HG03045 (cell line): ENCODE measurements around the gene ZGPAT.

Experiments used
- ATAC-seq: cut with Tn5 transposase; IDR thresholded peaks from one replicate; pipeline ENCODE4 v1.9.1; 2021; ENCODE audit warnings: mild to moderate bottlenecking, moderate library complexity; ENCODE audit not compliant: unreplicated experiment

ZGPAT gene

DNA sequence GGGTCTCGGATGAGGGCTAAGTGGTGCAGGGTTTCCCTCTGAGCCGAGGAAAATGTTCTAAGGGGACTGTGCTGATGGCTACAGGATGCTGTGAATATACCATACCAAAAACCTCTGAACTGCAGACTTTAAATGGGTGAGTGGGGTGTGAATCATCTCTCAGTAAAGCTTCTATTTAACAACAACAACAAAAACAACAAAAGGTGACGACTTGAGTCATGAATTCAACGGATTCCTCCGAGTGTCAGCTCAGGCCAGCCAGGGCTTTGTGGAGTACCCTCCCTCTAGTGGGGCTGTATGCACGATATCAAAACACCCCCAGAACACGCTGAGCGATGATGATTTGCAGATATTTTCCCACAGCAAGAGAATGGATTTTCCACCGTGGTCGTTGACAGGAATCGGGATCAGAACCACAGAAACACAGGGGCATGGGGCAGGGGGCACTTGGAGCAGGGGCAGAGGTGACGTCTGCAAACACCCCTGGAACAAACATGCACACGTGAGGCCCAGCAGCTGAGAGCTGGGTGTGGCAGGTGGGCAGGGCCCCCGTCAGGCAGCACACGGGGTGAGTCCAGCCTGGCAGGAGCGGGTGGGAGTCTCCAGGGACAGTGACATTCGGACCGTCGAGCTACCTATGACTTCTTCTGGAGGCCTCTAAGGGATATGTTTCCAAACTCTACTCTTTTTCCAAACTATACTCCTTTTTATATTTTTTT is 70.4 kb downstream of the ZGPAT start:
- ATAC-seq, result no peak

DNA sequence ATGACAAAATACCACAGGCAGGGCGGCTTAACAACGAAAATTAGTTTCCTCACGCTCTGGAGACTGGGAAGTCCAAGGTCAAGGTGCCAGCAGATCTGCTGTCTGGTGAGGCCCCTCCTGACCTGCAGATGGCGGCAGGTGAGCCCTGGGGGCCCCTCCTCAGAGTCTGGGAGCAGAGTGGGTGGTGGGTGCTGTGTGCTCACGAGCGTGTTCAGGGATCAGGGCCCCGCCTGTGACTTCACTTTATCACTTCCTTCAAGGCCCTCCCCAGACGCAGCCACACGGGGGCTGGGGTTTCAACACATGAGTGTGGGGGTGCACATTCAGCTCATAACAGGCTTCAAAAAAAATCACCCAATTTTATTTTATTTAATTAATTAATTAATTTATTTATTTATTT is 71.0 kb downstream of the ZGPAT start:
- no peak for ATAC-seq

DNA sequence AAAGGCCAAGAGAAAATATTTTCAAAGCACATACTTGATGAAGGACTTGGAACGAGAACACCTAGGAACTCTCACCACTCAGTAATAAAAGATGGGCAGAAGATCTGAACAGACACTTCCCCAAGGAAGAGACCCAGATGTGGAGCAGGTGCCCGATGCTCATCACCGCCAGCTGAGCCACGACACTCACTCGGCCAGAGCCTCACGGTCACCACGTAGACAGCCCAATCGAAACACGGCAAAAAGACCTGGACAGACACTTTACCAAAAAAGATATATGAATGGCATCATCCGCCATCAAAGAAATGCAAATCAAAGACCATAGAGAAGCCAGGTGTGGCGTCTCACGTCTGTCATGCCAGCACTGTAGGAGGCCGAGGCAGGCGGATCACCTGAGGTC is 73.3 kb downstream of the ZGPAT start:
- no peak for ATAC-seq

DNA sequence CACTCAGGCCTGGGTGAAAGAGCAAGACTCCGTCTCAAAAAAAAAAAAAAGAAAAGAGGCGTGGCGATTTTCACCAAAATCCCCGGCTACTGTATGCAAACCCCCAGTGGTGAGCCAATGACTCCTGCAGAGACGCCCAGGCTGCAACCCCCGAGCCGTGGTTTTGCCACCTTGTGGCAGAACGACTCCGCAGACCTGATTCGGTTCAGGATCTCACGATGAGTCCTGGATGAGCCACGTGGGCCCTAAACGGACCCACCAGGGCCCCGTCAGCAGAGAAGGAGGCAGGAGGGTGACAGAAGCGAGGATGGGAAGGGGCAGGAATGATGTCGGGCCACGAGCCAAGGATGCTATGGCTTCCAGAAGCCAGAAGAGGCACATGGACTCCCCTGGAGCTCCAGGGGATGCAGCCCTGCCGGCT is 74.2 kb downstream of the ZGPAT start:
- ATAC-seq, result no peak

DNA sequence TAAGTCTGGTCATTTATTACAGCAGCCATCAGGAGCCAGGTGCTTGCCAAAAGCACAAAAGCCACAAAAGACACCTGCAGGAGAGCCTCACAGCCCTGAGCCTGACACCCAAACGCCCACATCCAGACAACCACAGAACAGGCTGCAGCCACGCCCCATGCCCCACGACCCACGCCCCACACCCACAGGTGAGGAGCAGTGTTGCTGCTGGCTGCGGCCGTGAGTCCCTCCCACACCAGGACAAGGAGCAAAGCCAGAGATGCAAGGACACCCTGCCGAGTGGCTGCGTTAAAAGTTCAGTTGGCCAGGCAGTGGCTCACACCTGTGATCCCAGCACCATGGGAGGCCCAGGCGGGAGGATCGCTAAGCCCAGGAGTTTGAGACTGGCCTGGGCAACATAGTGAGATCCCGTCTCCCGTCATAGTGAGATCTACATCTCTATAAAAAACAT is 74.7 kb downstream of the ZGPAT start:
- ATAC-seq, result no peak

DNA sequence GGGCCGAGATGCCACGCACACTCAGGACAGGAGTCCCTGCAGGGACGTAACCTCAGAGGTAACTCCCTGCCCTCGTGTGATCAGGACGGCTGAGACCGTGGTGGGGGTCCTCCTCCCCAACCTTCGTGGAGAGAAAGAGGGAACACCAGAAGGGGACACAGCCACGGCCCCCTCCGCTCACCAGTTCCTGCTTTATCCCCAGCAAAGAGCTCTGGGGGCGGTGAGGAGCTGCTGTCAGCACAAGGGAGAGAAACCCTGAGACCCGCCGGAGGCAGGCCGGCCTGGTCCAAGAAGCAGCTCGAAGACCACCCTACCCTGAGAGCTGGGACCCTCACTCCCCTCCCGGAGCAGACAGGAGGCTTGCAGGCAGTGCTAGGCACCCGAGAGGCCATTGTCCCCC is 76.1 kb downstream of the ZGPAT start:
- no peak for ATAC-seq

DNA sequence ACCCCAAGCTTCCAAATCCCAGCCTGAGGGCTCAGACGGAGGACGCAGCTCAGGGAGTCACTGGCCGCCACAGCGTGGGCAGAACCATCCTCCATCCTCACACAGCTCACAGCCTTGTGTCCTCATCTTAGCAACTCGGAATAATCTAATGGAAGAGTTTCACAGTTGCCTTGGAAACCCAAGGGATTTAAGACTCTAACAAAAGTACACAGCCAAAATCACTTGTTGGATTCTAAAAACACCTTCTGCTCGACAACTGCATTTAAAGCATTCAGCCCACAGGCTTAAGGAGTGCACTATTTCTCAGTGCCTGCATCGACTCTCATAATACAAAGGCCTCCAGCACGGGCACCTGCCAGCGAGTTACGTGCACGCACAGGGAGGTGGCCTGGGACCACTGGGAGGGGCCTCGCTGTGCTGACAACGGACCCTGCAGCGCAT is 77.9 kb downstream of the ZGPAT start:
- no peak for ATAC-seq
